ENCODE data around the gene RABAC1. TPM values are rescaled to one million over a fixed set of nuclear protein-coding genes. Genes with fewer than 3 reads are reported as not detected.

RABAC1 gene
- total and polyA plus RNA-seq, 4 donors = 87.9 to 291 (median 263) TPM

DNA sequence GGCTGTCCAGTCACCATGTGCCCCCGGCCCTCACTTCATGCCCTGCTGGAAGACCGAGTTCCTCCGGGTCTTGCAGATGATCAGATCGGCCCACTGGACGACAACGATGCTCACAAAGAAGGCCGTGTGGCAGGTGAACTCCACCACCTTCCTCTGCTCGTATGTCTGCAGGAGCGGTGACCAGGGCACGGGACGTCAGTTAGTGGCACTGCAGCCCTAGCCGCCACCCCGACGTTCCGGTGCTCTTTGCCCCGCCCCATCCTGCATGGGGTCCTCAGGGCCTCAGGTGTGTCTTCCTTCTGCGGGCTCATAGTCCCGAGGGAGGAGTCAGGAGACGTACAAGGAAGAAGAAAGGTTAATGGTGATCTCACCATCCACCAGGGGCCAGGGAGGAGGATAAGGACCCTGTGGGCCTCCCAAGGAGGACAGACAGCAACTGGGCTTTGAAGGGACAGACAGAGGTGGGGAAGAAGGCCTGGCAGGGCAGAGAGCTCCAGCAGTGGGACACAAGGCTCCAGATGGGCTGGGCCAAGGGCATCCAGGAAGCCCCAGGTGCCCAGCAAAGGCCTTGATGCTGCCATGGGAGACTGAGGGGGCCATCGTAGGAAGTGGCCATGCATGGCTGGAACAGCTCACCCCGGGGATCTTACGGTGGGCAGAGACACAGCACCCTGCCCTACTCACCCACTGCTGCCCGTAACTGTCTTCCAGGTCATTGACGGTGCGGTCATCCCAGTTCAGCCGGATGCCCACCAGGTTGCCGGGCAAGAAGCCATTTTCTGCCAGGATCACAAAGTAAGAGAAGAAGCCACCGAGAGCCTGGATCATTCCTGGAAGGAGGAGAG is 9.9 kb upstream of the RABAC1 start:
- H3K4me3 ChIP-seq = no peak overlapping the region

GRCh38 chr19:41967054-41967783 is 8.1 kb upstream of the RABAC1 start:
- no peak overlapping the region for H3K27ac ChIP-seq (ENCODE audit: low read depth in 1 of 2, low read length in 1 of 2)
- TF ChIP-seq CTCF (IDR thresholded peaks at IDR 0.05; ENCODE audit: control extremely low read depth, extremely low read depth) = no peak
- no peaks in the 10 kb centered on the region for H3K36me3 ChIP-seq (ENCODE audit: control insufficient read depth in 4 of 4, insufficient read depth in 4 of 4, low read length in 4 of 4)
- H3K27me3 ChIP-seq (ENCODE audit: control insufficient read depth in 3 of 3, insufficient read depth in 3 of 3, low read length in 2 of 3) = peaks cover 0 to 4% (median 0%) of the 10 kb centered on the region in 3 donors
- H3K9me3 ChIP-seq (ENCODE audit: control insufficient read depth in 4 of 4, insufficient read depth in 3 of 4, low read length in 3 of 4) = peaks cover 0 to 7% (median 0%) of the 10 kb centered on the region in 4 donors
- no peak overlapping the region for H3K9ac ChIP-seq (ENCODE audit: insufficient read depth in 1 of 2, low read length in 2 of 2)
- ATAC-seq (ENCODE audit: insufficient read depth, low FRiP score) = no peak
- 42 to 57% methylated on average over 26 of the region's 26 CpGs for WGBS, 2 donors
- DNase-seq = no peak
- no peaks in the 10 kb centered on the region for H3K4me1 ChIP-seq (ENCODE audit: control insufficient read depth in 5 of 5, insufficient read depth in 5 of 5, low read length in 5 of 5)
- H3K4me3 ChIP-seq = no peak overlapping the region

More for the DNA sequence above, 9.9 kb upstream of the RABAC1 start:
- no peaks in the 10 kb centered on the region for H3K4me1 ChIP-seq (ENCODE audit: control insufficient read depth in 5 of 5, insufficient read depth in 5 of 5, low read length in 5 of 5)
- no peak overlapping the region for H3K27ac ChIP-seq (ENCODE audit: low read depth in 1 of 2, low read length in 1 of 2)
- ATAC-seq (ENCODE audit: insufficient read depth, low FRiP score) = peak; percentile 27
- peaks cover 0 to 7% (median 0%) of the 10 kb centered on the region in 4 donors for H3K9me3 ChIP-seq (ENCODE audit: control insufficient read depth in 4 of 4, insufficient read depth in 3 of 4, low read length in 3 of 4)
- H3K9ac ChIP-seq (ENCODE audit: insufficient read depth in 1 of 2, low read length in 2 of 2) = no peak overlapping the region
- TF ChIP-seq CTCF (IDR thresholded peaks at IDR 0.05; ENCODE audit: control extremely low read depth, extremely low read depth) = no peak
- 83 to 88% methylated on average over 28 of the region's 28 CpGs for WGBS, 2 donors
- H3K27me3 ChIP-seq (ENCODE audit: control insufficient read depth in 3 of 3, insufficient read depth in 3 of 3, low read length in 2 of 3) = peaks cover 0 to 7% (median 0%) of the 10 kb centered on the region in 3 donors
- no peak for DNase-seq
- H3K36me3 ChIP-seq (ENCODE audit: control insufficient read depth in 4 of 4, insufficient read depth in 4 of 4, low read length in 4 of 4) = no peaks in the 10 kb centered on the region

GRCh38 chr19:41965106-41965505 is 6.0 kb upstream of the RABAC1 start:
- Histone ChIP-seq H3K27me3 (ENCODE audit: control insufficient read depth in 3 of 3, insufficient read depth in 3 of 3, low read length in 2 of 3) (peaks cover 0 to 4% (median 0%) of the 10 kb centered on the region in 3 donors), H3K36me3 (ENCODE audit: control insufficient read depth in 4 of 4, insufficient read depth in 4 of 4, low read length in 4 of 4) (no peaks in the 10 kb centered on the region), H3K4me3 (no peak overlapping the region), H3K9ac (ENCODE audit: insufficient read depth in 1 of 2, low read length in 2 of 2) (no peak overlapping the region), H3K9me3 (ENCODE audit: control insufficient read depth in 4 of 4, insufficient read depth in 3 of 4, low read length in 3 of 4) (peaks cover 0 to 4% (median 0%) of the 10 kb centered on the region in 4 donors), H3K27ac (ENCODE audit: low read depth in 1 of 2, low read length in 1 of 2) (no peak overlapping the region), H3K4me1 (ENCODE audit: control insufficient read depth in 5 of 5, insufficient read depth in 5 of 5, low read length in 5 of 5) (no peaks in the 10 kb centered on the region)
- DNase-seq (no peak), ATAC-seq (ENCODE audit: insufficient read depth, low FRiP score) (no peak)
- TF ChIP-seq CTCF (IDR thresholded peaks at IDR 0.05; ENCODE audit: control extremely low read depth, extremely low read depth) = no peak
- WGBS, 2 donors = 74 to 87% methylated on average over 5 of the region's 5 CpGs
